SK-N-SH treated with all-trans-retinoic acid at 6 μM for 48 hours (cell line): ENCODE data around the gene GPRIN2.
"Not testable (repeated sequence)": the region's sequence is repeated elsewhere in the genome, so short reads cannot be mapped to it uniquely, and the experiment has no call there.

Experiments
- ARNTL ChIP-seq: fragments of 450-650 bp; formaldehyde crosslinking; IDR thresholded peaks from 2 replicates; pipeline ENCODE4 v1.5.0; 2020; ENCODE audit warnings: low read depth, mild to moderate bottlenecking, moderate library complexity, borderline replicate concordance
- CSDC2 ChIP-seq: fragments of 250-450 bp; sonication (Bioruptor Pico); IDR thresholded peaks from 2 replicates; pipeline ENCODE4 v1.5.0; 2020; ENCODE audit warnings: mild to moderate bottlenecking, moderate library complexity
- GLIS3 ChIP-seq: fragments of 250-450 bp; sonication (Bioruptor Pico); IDR thresholded peaks from 2 replicates; pipeline ENCODE4 v1.5.0; 2020; ENCODE audit warnings: mild to moderate bottlenecking, moderate library complexity
- OSR1 ChIP-seq: fragments of 250-450 bp; sonication (Bioruptor Pico); IDR thresholded peaks from 2 replicates; pipeline ENCODE4 v1.8.0; 2022; ENCODE audit warnings: moderate library complexity, mild to moderate bottlenecking, inconsistent platforms
- PATZ1 ChIP-seq: fragments of 250-450 bp; sonication (Bioruptor Pico); IDR thresholded peaks from 2 replicates; pipeline ENCODE4 v1.8.0; 2020; ENCODE audit warnings: mild to moderate bottlenecking, moderate library complexity, borderline replicate concordance
- PPARA ChIP-seq: fragments of 250-450 bp; sonication (Bioruptor Pico); IDR thresholded peaks from 2 replicates; pipeline ENCODE4 v1.5.0; 2020; ENCODE audit warnings: mild to moderate bottlenecking, borderline replicate concordance
- RARB ChIP-seq: fragments of 250-450 bp; sonication (Bioruptor Pico); IDR thresholded peaks from 2 replicates; pipeline ENCODE4 v1.8.0; 2021; ENCODE audit warnings: mild to moderate bottlenecking, moderate library complexity
- SNAI2 ChIP-seq: fragments of 250-450 bp; sonication (Bioruptor Pico); IDR thresholded peaks from 2 replicates; pipeline ENCODE4 v1.5.0; 2020; ENCODE audit warnings: mild to moderate bottlenecking, moderate library complexity
- ZC3H10 ChIP-seq: fragments of 250-450 bp; sonication (Bioruptor Pico); IDR thresholded peaks from 2 replicates; pipeline ENCODE4 v1.5.1; 2021; ENCODE audit warnings: mild to moderate bottlenecking, moderate library complexity
- ZFP3 ChIP-seq: fragments of 250-450 bp; sonication (Bioruptor Pico); IDR thresholded peaks from 2 replicates; pipeline ENCODE4 v1.5.0; 2020; ENCODE audit warnings: mild to moderate bottlenecking, moderate library complexity
- ZFP30 ChIP-seq: fragments of 450-650 bp; formaldehyde crosslinking; IDR thresholded peaks from 2 replicates; pipeline ENCODE4 v1.5.0; 2022; ENCODE audit warnings: mild to moderate bottlenecking, moderate library complexity
- ZNF70 ChIP-seq: fragments of 450-650 bp; formaldehyde crosslinking; IDR thresholded peaks from 2 replicates; pipeline ENCODE4 v1.5.0; 2020; ENCODE audit warnings: mild to moderate bottlenecking, moderate library complexity

- not testable (repeated sequence) for TF ChIP-seq CSDC2, ARNTL, RARB, ZFP3, ZNF70, ZFP30, PPARA, SNAI2, OSR1, GLIS3, PATZ1, ZC3H10 (CRISPR knock-in tag)
Observed at GRCh38 chr10:46588221-46588620, 31.8 kb upstream of the GPRIN2 start.
